Fibroblast of lung (primary cell): ENCODE results near the gene CDH19. TPM values are rescaled to one million over a fixed set of nuclear protein-coding genes. Genes with fewer than 3 reads are reported as not detected.

ENCODE experiments used
- DNase-seq, 2 donors: peaks; one replicate each; pipeline versions ENCODE4 v3.0.0 to v3.0.0-alpha.2; 2010; ENCODE audit warnings: low read depth in 2 of 2
- H2AFZ ChIP-seq: 2 replicates; pipeline ENCODE4 v1.5.1; 2012; ENCODE audit warnings: low read length, control low read depth, inconsistent platforms
- H3K27ac ChIP-seq: 2 replicates; pipeline ENCODE4 v1.5.1; 2011; ENCODE audit warnings: low read length, control low read depth; ENCODE audit not compliant: insufficient read depth
- H3K27me3 ChIP-seq: 2 replicates; pipeline ENCODE4 v1.5.1; 2011; ENCODE audit warnings: mild to moderate bottlenecking, low read length; ENCODE audit not compliant: control insufficient read depth, insufficient read depth
- H3K36me3 ChIP-seq: 2 replicates; pipeline ENCODE4 v1.5.1; 2011; ENCODE audit warnings: low read length; ENCODE audit not compliant: control insufficient read depth, insufficient read depth
- H3K4me1 ChIP-seq: 2 replicates; pipeline ENCODE4 v1.5.1; 2011; ENCODE audit warnings: low read length; ENCODE audit not compliant: control insufficient read depth, insufficient read depth; ENCODE audit errors: extremely low read depth
- H3K4me2 ChIP-seq: 2 replicates; pipeline ENCODE4 v1.5.1; 2011; ENCODE audit warnings: low read length, control low read depth; ENCODE audit not compliant: insufficient read depth; ENCODE audit errors: extremely low read depth
- H3K4me3 ChIP-seq, 4 experiments: fragments of 200-600 bp in 1 of 4; sonication (generic) in 1 of 4; replicated peaks in 1 of 4; 2 replicates each; pipeline ENCODE4 v1.5.1; 2011 to 2016; ENCODE audit warnings: low read length in 4 of 4, low read depth in 3 of 4, mild to moderate bottlenecking in 3 of 4, control low read depth in 2 of 4, inconsistent platforms in 1 of 4, mixed read lengths in 1 of 4; ENCODE audit not compliant: insufficient read depth in 1 of 4; ENCODE audit errors: control extremely low read depth in 1 of 4
- H3K79me2 ChIP-seq: 2 replicates; pipeline ENCODE4 v1.5.1; 2012; ENCODE audit warnings: mild to moderate bottlenecking, low read length, inconsistent platforms; ENCODE audit not compliant: control insufficient read depth, insufficient read depth
- H3K9ac ChIP-seq: 2 replicates; pipeline ENCODE4 v1.5.1; 2011; ENCODE audit warnings: mild to moderate bottlenecking, low read length, control low read depth; ENCODE audit not compliant: insufficient read depth
- H3K9me3 ChIP-seq: 2 replicates; pipeline ENCODE4 v1.5.1; 2012; ENCODE audit warnings: low read depth, low read length; ENCODE audit not compliant: control insufficient read depth, insufficient read depth
- H4K20me1 ChIP-seq: 2 replicates; pipeline ENCODE4 v1.5.1; 2011; ENCODE audit warnings: low read length; ENCODE audit not compliant: control insufficient read depth, insufficient read depth; ENCODE audit errors: extremely low read depth
- EZH2 ChIP-seq: IDR thresholded peaks from 2 replicates; pipeline ENCODE4 v1.5.1; 2012; ENCODE audit warnings: low read length, control low read depth, mild to moderate bottlenecking; ENCODE audit errors: missing control alignments
- polyA plus RNA-seq, 2 donors: library from polyadenylated mRNA; depleted of rRNA in 1 of 2; stranded (reverse) in 1 of 2; unstranded in 1 of 2; fragments of >200 nt; gene quantifications; 2 replicates each; pipeline ENCODE4 v1.2.1, GENCODE V29; 2011 to 2012; ENCODE audit warnings: missing spikeins in 1 of 2
- total RNA-seq: library from RNA; depleted of rRNA; stranded (reverse); fragments of >200 nt; gene quantifications from 2 replicates; pipeline ENCODE4 v1.2.1, GENCODE V29; 2014
- TF ChIP-seq, protein P1 (sequence below), 2 donors: IDR thresholded peaks in 1 of 2; conservative IDR thresholded peaks in 1 of 2; 1 replicate in 1 of 2; 2 replicates in 1 of 2; pipeline ENCODE4 v1.5.1; 2011 to 2012; ENCODE audit warnings: low read length in 2 of 2, control low read depth in 1 of 2, inconsistent platforms in 1 of 2, low read depth in 1 of 2, mild to moderate bottlenecking in 1 of 2

Gene CDH19
- total and polyA plus RNA-seq, 2 donors (not counting 1 experiment from before 2014, with no cell fraction given) = not detected

GRCh38 chr18:66582211-66582610 is 21.7 kb downstream of the CDH19 start:
- Histone ChIP-seq H4K20me1 (no peaks in the 10 kb centered on the region), H3K27me3 (no peaks in the 10 kb centered on the region), H3K9me3 (no peaks in the 10 kb centered on the region), H3K9ac (no peak overlapping the region), H3K4me1 (no peaks in the 10 kb centered on the region), H2AFZ (no peak overlapping the region), H3K36me3 (no peaks in the 10 kb centered on the region), H3K27ac (no peak overlapping the region), H3K4me3 (no peak overlapping the region), H3K79me2 (no peaks in the 10 kb centered on the region), H3K4me2 (no peak overlapping the region)
- DNase-seq = peak in 1 of 2 donors; percentile 14
- TF ChIP-seq, protein P1, sequence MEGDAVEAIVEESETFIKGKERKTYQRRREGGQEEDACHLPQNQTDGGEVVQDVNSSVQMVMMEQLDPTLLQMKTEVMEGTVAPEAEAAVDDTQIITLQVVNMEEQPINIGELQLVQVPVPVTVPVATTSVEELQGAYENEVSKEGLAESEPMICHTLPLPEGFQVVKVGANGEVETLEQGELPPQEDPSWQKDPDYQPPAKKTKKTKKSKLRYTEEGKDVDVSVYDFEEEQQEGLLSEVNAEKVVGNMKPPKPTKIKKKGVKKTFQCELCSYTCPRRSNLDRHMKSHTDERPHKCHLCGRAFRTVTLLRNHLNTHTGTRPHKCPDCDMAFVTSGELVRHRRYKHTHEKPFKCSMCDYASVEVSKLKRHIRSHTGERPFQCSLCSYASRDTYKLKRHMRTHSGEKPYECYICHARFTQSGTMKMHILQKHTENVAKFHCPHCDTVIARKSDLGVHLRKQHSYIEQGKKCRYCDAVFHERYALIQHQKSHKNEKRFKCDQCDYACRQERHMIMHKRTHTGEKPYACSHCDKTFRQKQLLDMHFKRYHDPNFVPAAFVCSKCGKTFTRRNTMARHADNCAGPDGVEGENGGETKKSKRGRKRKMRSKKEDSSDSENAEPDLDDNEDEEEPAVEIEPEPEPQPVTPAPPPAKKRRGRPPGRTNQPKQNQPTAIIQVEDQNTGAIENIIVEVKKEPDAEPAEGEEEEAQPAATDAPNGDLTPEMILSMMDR (conservative IDR thresholded peaks at IDR 0.05 in 1 of 2, IDR thresholded peaks at IDR 0.05 in 1 of 2; ENCODE audit: low read depth in 1 of 2, low read length in 2 of 2) = no peak
- no peak for TF ChIP-seq EZH2

GRCh38 chr18:66575263-66575662 is 28.6 kb downstream of the CDH19 start:
- no peaks in the 10 kb centered on the region for H3K9me3 ChIP-seq
- H3K9ac ChIP-seq = no peak overlapping the region
- no peaks in the 10 kb centered on the region for H3K4me1 ChIP-seq
- H2AFZ ChIP-seq = no peak overlapping the region
- no peaks in the 10 kb centered on the region for H3K36me3 ChIP-seq
- DNase-seq = no peak
- H3K27ac ChIP-seq = no peak overlapping the region
- H3K4me2 ChIP-seq = no peak overlapping the region
- TF ChIP-seq, protein P1 (conservative IDR thresholded peaks at IDR 0.05 in 1 of 2, IDR thresholded peaks at IDR 0.05 in 1 of 2; ENCODE audit: low read depth in 1 of 2, low read length in 2 of 2) = no peak
- no peak for TF ChIP-seq EZH2
- H3K79me2 ChIP-seq = no peaks in the 10 kb centered on the region
- no peak overlapping the region for H3K4me3 ChIP-seq
- no peaks in the 10 kb centered on the region for H4K20me1 ChIP-seq
- no peaks in the 10 kb centered on the region for H3K27me3 ChIP-seq

DNA sequence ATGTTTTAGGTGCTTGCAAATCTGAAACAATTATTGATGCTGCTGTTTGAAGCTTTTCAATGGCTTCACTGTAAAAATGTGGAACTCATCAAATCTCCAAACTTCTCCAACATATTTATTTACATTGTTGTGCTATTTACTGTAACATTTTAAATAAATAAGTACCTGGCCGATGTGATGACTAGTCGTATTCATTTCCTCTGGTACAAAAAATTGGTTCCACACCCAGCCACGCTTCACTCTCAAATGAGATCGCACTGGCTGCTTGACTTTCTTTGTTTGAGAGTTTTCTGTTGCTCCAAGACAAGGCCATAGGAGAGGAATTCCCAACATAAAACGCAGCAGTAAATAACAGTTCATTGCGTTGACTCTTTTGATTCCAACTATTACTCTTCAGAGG is 32.0 kb downstream of the CDH19 start:
- H3K9ac ChIP-seq = no peak overlapping the region
- no peak for TF ChIP-seq EZH2
- TF ChIP-seq, protein P1 (conservative IDR thresholded peaks at IDR 0.05 in 1 of 2, IDR thresholded peaks at IDR 0.05 in 1 of 2; ENCODE audit: low read depth in 1 of 2, low read length in 2 of 2) = no peak
- no peak for DNase-seq
- no peak overlapping the region for H3K4me3 ChIP-seq
- no peak overlapping the region for H3K27ac ChIP-seq
- H3K4me1 ChIP-seq = no peaks in the 10 kb centered on the region
- H2AFZ ChIP-seq = no peak overlapping the region
- H3K27me3 ChIP-seq = no peaks in the 10 kb centered on the region
- no peaks in the 10 kb centered on the region for H3K9me3 ChIP-seq
- H3K36me3 ChIP-seq = no peaks in the 10 kb centered on the region
- no peaks in the 10 kb centered on the region for H4K20me1 ChIP-seq
- no peaks in the 10 kb centered on the region for H3K79me2 ChIP-seq
- H3K4me2 ChIP-seq = no peak overlapping the region
